ENCODE measurements around the gene TMEM109. TPM values are rescaled to one million over a fixed set of nuclear protein-coding genes. Genes with fewer than 3 reads are reported as not detected.

TMEM109 gene
- total and polyA plus RNA-seq, 9 of the 15 experiments (the other 6 are each of a cell fraction or from before 2014, with no cell fraction given), result 9.2 to 71.3 (median 30.5) TPM

DNA sequence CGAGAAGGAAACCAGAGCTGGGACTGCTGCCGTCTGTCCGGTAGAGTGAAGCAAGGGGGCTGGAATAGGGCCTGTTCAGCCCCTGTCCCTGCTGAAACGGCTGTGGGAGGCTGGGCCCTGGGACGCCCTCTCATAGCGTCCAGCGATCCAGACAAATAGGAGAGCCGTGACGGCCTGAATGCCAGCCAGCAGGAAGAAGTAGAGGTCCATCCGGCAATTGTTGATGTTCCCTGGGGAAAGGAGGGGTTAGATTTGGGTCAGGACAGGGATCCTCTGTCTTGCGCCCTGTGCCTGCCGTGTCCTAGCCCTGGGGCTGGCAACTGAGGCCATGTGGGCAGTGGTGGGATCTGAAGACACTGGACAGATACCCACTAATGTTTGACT, 23.2 kb downstream of the TMEM109 start:
- BruUV-seq (replicated peaks), result no TSS peak
- TF ChIP-seq CBX5 (IDR thresholded peaks at IDR 0.05; ENCODE audit: borderline replicate concordance, low read depth), result no peak
- TF ChIP-seq ZNF316 (IDR thresholded peaks at IDR 0.05), result no peak
- TF ChIP-seq SMARCC2 (IDR thresholded peaks at IDR 0.05; ENCODE audit: low read depth), result no peak
- TF ChIP-seq TEAD1 (CRISPR knock-in tag; IDR thresholded peaks at IDR 0.05), result no peak
- no peak for TF ChIP-seq SREBF2 (CRISPR knock-in tag; IDR thresholded peaks at IDR 0.05)
- TF ChIP-seq CBX8 (IDR thresholded peaks at IDR 0.05; ENCODE audit: borderline replicate concordance, extremely low read depth, low read depth, low read length, poor library complexity, severe bottlenecking), result no peak
- no peak for TF ChIP-seq L3MBTL2 (IDR thresholded peaks at IDR 0.05)
- TF ChIP-seq PML (IDR thresholded peaks at IDR 0.05; ENCODE audit: low read length), result no peak
- no peak for TF ChIP-seq RAD51 (IDR thresholded peaks at IDR 0.05; ENCODE audit: borderline replicate concordance, low read depth)
- TF ChIP-seq SMC3 (conservative IDR thresholded peaks at IDR 0.05; ENCODE audit: insufficient read depth, low read depth, low read length), result no peak
- no peak for TF ChIP-seq ZBED1 (IDR thresholded peaks at IDR 0.05)
- intact Hi-C loops (cut with micrococcal nuclease), result no loop called here
- no peak for ATAC-seq
- Histone ChIP-seq H2AFZ (ENCODE audit: low read depth, low read length) (no peak overlapping the region), H3K9me1 (ENCODE audit: control insufficient read depth, insufficient read depth, low read length) (no peaks in the 10 kb centered on the region), H3K9me3 (replicated peaks; ENCODE audit: control insufficient read depth, insufficient read depth, low read depth, low read length) (no peaks in the 10 kb centered on the region), H3K9ac (ENCODE audit: insufficient read depth in 1 of 2, low read depth in 2 of 2, low read length in 2 of 2) (no peak overlapping the region), H3K79me2 (ENCODE audit: control insufficient read depth, insufficient read depth, low read length) (no peaks in the 10 kb centered on the region), H3K27ac (ENCODE audit: extremely low read depth, low read depth, low read length) (no peak overlapping the region), H3K36me3 (ENCODE audit: control insufficient read depth, insufficient read depth, low read length) (no peaks in the 10 kb centered on the region), H4K20me1 (replicated peaks; ENCODE audit: control insufficient read depth, insufficient read depth, low read length) (peaks cover 16% of the 10 kb centered on the region), H3K4me2 (ENCODE audit: insufficient read depth, low read length) (no peak overlapping the region), H3K27me3 (ENCODE audit: control insufficient read depth in 2 of 2, insufficient read depth in 2 of 2, low read length in 2 of 2) (peaks cover 68 to 86% of the 10 kb centered on the region in 2 experiments), H3K4me1 (replicated peaks in 1 of 2; ENCODE audit: control insufficient read depth in 2 of 2, insufficient read depth in 2 of 2, low read length in 2 of 2) (peaks cover 0 to 20% of the 10 kb centered on the region in 2 experiments; a peak in 1 of 5 replicates), H3K4me3 (no peak overlapping the region)
- ChIA-PET CTCF (ENCODE audit: low intra/inter-chr PET ratio) (no interaction called here), POLR2A (no interaction called here)
- no peak for DNase-seq (ENCODE audit: extremely low read depth in 1 of 4, low spot score in 3 of 4)
- no peak for FAIRE-seq
- WGBS (ENCODE audit: insufficient coverage, low coverage, missing lambda C conversion rate), result 4% methylated on average over 12 of the region's 12 CpGs
- in situ Hi-C loops (cut with MboI), result no loop called here

Measured in K562 (cell line).